Breast epithelium (tissue), 4 donors: ENCODE measurements around the gene SDK2. TPM values are rescaled to one million over a fixed set of nuclear protein-coding genes. Genes with fewer than 3 reads are reported as not detected.

ENCODE experiments used
- DNase-seq, 2 donors: peaks; one replicate each; pipeline ENCODE4 v3.0.0-alpha.2; 2019; ENCODE audit warnings: low spot score in 2 of 2
- H3K27ac ChIP-seq, 2 donors: fragments of 200-600 bp; sonication (generic) in 1 of 2; one replicate each; pipeline ENCODE4 v1.5.1; 2016 to 2019; ENCODE audit warnings: mild to moderate bottlenecking in 1 of 2
- H3K27me3 ChIP-seq, 2 donors: fragments of 200-600 bp; sonication (generic) in 1 of 2; one replicate each; pipeline versions ENCODE4 v1.5.1 to v1.6.0; 2017 to 2019; ENCODE audit warnings: control low read depth in 1 of 2, mild to moderate bottlenecking in 1 of 2
- H3K36me3 ChIP-seq: fragments of 200-600 bp; one replicate; pipeline ENCODE4 v1.5.1; 2019
- H3K4me1 ChIP-seq, 2 donors: fragments of 200-600 bp; sonication (generic); one replicate each; pipeline ENCODE4 v1.5.1; 2016 to 2019; ENCODE audit warnings: control low read depth in 1 of 2
- H3K4me3 ChIP-seq, 3 donors: fragments of 200-600 bp; sonication (generic); 1 replicate in 2 of 3; 2 replicates in 1 of 3; pipeline ENCODE4 v1.5.1; 2016 to 2019; ENCODE audit warnings: mild to moderate bottlenecking in 3 of 3, moderate library complexity in 2 of 3
- H3K9me3 ChIP-seq, 2 donors: fragments of 200-600 bp; sonication (generic) in 1 of 2; one replicate each; pipeline ENCODE4 v1.5.1; 2016 to 2019; ENCODE audit warnings: control low read depth in 1 of 2
- CTCF ChIP-seq, 3 donors: fragments of 450-650 bp; IDR thresholded peaks; one replicate each; pipeline ENCODE4 v1.5.1; 2016 to 2017; ENCODE audit warnings: antibody characterized with exemption in 3 of 3, mild to moderate bottlenecking in 3 of 3, moderate library complexity in 3 of 3
- POLR2A ChIP-seq: fragments of 450-650 bp; IDR thresholded peaks from one replicate; pipeline ENCODE4 v1.6.1; 2016; ENCODE audit warnings: antibody characterized with exemption, mild to moderate bottlenecking, moderate library complexity
- POLR2AphosphoS5 ChIP-seq, 3 donors: sonication (generic); formaldehyde crosslinking; IDR thresholded peaks; one replicate each; pipeline ENCODE4 v1.6.1; 2017; ENCODE audit warnings: antibody characterized with exemption in 3 of 3
- intact Hi-C: fragments of 100-400 bp; cut with DNase I; formaldehyde crosslinking; loops from one replicate; pipeline ENCODE4 v1.15.1; 2023; ENCODE audit warnings: low total_unique reads
- total RNA-seq, 3 donors: library from RNA; depleted of rRNA; stranded (reverse); fragments of >200 nt; gene quantifications; one replicate each; pipeline ENCODE4 v1.1.0, GENCODE V29; 2016

SDK2 gene
- total RNA-seq, 3 donors from 2014 or later, result 0.16 to 2.9 (median 2.6) TPM

- no peak overlapping the region for H3K27ac ChIP-seq
- intact Hi-C loops, result no loop called here
- H3K4me3 ChIP-seq, result no peak overlapping the region
- TF ChIP-seq POLR2A (no peak), POLR2AphosphoS5 (IDR thresholded peaks at IDR 0.05) (no peak), CTCF (IDR thresholded peaks at IDR 0.05) (no peak)
- no peaks in the 10 kb centered on the region for H3K36me3 ChIP-seq
- H3K27me3 ChIP-seq, result no peaks in the 10 kb centered on the region
- DNase-seq, result no peak
- no peaks in the 10 kb centered on the region for H3K9me3 ChIP-seq
- no peaks in the 10 kb centered on the region for H3K4me1 ChIP-seq
These were observed 101.9 kb downstream of the SDK2 start for GRCh38 chr17:73542323-73542722.

GRCh38 chr17:73541561-73541981 lies 102.7 kb downstream of the SDK2 start:
- no peaks in the 10 kb centered on the region for H3K9me3 ChIP-seq
- no peak overlapping the region for H3K4me3 ChIP-seq
- no peaks in the 10 kb centered on the region for H3K4me1 ChIP-seq
- intact Hi-C loops, result no loop called here
- no peak for DNase-seq
- H3K27ac ChIP-seq, result no peak overlapping the region
- no peaks in the 10 kb centered on the region for H3K27me3 ChIP-seq
- H3K36me3 ChIP-seq, result no peaks in the 10 kb centered on the region
- no peak for TF ChIP-seq CTCF (IDR thresholded peaks at IDR 0.05)
- TF ChIP-seq POLR2AphosphoS5 (IDR thresholded peaks at IDR 0.05), result no peak
- TF ChIP-seq POLR2A, result no peak

GRCh38 chr17:73541111-73541510 lies 103.1 kb downstream of the SDK2 start:
- intact Hi-C loops, result no loop called here
- H3K9me3 ChIP-seq, result no peaks in the 10 kb centered on the region
- H3K4me3 ChIP-seq, result no peak overlapping the region

GRCh38 chr17:73539166-73539565 lies 105.1 kb downstream of the SDK2 start:
- Histone ChIP-seq H3K4me1 (no peaks in the 10 kb centered on the region), H3K27me3 (no peaks in the 10 kb centered on the region), H3K4me3 (no peak overlapping the region), H3K9me3 (no peaks in the 10 kb centered on the region), H3K36me3 (no peaks in the 10 kb centered on the region), H3K27ac (no peak overlapping the region)
- DNase-seq, result no peak
- TF ChIP-seq CTCF (IDR thresholded peaks at IDR 0.05), result no peak
- no peak for TF ChIP-seq POLR2A
- no peak for TF ChIP-seq POLR2AphosphoS5 (IDR thresholded peaks at IDR 0.05)
- intact Hi-C loops, result no loop called here

More at GRCh38 chr17:73541111-73541510, 103.1 kb downstream of the SDK2 start:
- Histone ChIP-seq H3K27me3 (no peaks in the 10 kb centered on the region), H3K36me3 (no peaks in the 10 kb centered on the region), H3K27ac (no peak overlapping the region), H3K4me1 (no peaks in the 10 kb centered on the region)
- no peak for DNase-seq
- TF ChIP-seq POLR2A (no peak), POLR2AphosphoS5 (IDR thresholded peaks at IDR 0.05) (no peak), CTCF (IDR thresholded peaks at IDR 0.05) (no peak)

GRCh38 chr17:73538445-73538844 lies 105.8 kb downstream of the SDK2 start:
- intact Hi-C loops, result no loop called here
- TF ChIP-seq POLR2A (no peak), CTCF (IDR thresholded peaks at IDR 0.05) (no peak), POLR2AphosphoS5 (IDR thresholded peaks at IDR 0.05) (no peak)
- Histone ChIP-seq H3K4me3 (no peak overlapping the region), H3K27ac (no peak overlapping the region), H3K4me1 (no peaks in the 10 kb centered on the region), H3K27me3 (no peaks in the 10 kb centered on the region), H3K9me3 (no peaks in the 10 kb centered on the region), H3K36me3 (no peaks in the 10 kb centered on the region)
- DNase-seq, result no peak
